Fibroblast of skin of left quadriceps (primary cell): ENCODE results near the gene FHL2.

Experiments
- DNase-seq, 2 experiments: peaks; one replicate each; pipeline ENCODE4 v3.0.0-alpha.2; 2013; ENCODE audit warnings: low read depth in 2 of 2

The FHL2 gene

DNA sequence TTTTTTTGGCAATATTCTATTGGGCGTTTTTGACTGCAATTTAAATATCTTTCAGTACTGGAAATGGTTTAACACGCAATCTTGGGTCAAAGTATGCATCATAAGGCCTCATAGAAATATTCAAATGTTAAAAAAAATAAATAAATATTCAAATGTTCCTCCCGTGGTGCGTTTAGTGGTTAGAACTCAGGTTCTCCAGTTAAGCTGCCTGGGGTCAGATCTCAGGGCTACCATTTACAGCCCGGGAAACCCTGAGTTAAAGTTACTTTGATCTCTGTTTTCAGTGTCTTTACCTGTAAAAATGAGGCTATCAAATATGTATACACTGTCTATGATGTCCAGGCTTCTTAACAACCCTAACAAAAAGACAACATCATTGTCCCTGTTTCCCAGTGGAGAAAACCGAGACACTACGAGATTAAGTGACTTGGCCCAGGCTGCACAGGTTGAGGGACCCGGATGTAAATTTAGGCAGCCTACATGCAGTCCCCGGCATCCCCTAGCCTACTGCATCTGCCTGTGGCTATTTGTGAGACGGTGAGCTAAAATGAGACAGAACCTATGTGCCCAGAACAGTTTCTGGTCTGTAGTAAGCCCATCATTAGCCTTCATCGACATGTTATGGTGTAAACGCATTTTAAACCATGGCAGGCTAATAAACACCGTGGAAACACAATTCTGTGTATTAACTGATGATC lies 1.7 kb downstream of the FHL2 start:
- DNase-seq, result no peak

DNA sequence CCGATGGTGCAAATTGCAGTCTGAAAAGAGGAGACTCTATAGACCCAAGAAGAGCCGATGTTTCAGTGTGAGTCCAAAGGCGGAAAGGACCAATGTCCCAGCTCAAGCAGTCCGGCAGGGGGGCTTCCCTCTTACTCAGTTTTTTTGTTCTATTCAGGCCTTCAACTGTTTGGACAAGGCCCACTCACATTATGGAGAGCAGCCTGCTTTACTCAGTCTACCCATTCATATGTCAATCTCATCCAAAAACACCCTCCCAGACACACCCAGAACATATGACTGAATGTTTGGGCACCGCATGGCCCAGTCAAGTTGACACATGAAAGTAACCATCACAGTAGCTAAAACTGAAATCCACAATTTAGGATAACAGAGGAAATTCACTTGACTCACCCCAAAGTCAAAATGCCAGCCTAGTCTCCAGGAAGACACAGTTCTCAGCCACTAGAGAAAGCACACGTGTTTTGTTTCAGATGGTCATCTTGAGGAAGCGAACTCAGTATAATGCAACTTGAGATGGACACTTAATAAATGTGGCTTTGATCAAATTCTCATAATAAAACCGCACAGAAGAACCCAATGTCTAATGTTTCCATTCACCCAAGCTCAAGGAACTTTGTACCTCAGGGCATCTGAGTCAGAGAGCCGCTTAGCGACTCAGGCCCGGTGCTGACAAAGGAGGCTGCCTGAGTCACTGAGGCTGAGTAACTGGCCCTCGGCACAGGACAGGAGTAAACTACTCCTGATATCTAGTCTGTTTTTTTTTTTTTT lies 2.4 kb downstream of the FHL2 start:
- DNase-seq, result peak; percentile 76 to 78

DNA sequence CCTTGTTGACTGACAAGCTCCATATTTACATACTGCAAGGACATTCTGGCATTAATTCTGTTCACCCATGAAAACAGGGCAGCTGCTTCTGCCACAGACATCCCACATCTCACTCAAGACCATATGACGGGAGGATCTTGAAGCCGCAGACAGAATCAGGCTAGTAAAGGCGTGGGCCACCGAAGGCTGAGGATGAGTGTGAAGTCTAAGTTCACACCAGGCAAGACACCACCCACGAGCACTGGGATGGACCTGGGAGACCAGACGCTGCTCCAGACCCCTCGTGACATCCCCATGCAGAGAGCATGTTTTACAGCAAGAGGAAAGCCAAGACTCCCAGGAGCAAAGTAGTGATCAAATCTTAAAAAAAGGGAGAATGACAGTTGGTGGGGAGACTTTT lies 3.2 kb downstream of the FHL2 start:
- no peak for DNase-seq

DNA sequence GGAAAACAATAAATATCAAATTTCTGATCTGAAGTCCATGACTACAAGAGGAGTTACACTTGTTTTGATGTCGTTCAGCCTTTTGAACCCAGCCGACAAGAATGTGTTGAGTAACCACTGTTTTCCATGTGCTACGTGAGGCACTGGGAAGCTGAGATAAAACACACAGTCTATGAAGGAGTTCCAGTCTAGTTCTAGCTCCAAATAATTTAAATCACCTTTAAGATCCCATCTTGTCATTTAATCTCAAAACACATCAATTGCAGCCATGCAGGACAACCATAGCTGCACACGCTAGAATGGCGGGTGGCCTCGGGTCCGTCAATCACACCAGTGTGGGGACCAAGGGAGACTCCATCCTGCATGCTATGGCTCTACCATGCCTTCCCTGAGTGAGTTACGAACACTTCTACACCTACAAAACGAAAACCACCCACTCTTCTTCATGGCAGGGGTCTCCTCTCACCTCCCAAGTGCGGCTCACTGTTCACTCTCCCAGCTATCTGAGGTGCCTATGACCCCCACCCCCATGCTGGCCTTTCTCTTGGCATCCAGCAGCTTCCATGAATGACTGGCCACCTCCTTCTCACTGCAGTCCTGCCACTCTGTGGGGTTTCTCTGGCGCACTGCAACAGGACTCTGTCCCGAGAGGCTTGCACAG lies 3.8 kb downstream of the FHL2 start:
- no peak for DNase-seq

DNA sequence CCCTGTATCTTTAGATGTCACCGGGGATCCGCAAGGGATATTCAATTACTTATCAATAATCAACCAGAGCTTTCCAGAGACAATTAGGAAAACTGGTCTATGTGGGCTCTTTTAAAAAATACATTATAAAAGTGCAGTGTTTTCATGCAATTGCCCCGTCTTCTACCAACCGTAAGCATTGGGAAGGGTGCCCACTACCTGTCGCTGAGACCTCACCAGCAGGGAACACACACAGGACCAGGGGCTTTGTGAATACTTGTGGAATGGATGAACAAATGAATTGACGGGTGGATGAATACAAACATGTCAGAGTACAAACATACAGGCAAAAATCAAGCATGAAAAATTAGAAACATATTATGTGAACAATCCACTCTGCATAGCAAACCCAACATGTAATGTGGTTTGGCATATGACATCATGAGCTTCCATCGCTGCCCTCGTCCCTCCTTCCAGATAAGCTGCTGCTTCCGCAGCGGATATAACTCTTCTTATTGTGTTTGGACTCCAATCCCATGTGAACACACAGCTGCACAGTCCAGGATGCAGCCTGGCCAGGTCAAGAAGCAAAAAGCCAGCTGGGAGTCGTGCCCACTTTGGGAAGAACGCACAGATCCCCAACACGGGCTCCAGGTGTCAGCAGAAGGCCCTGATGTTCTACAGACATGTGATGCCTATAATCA lies 5.3 kb downstream of the FHL2 start:
- peak; percentile 67 to 70 for DNase-seq

DNA sequence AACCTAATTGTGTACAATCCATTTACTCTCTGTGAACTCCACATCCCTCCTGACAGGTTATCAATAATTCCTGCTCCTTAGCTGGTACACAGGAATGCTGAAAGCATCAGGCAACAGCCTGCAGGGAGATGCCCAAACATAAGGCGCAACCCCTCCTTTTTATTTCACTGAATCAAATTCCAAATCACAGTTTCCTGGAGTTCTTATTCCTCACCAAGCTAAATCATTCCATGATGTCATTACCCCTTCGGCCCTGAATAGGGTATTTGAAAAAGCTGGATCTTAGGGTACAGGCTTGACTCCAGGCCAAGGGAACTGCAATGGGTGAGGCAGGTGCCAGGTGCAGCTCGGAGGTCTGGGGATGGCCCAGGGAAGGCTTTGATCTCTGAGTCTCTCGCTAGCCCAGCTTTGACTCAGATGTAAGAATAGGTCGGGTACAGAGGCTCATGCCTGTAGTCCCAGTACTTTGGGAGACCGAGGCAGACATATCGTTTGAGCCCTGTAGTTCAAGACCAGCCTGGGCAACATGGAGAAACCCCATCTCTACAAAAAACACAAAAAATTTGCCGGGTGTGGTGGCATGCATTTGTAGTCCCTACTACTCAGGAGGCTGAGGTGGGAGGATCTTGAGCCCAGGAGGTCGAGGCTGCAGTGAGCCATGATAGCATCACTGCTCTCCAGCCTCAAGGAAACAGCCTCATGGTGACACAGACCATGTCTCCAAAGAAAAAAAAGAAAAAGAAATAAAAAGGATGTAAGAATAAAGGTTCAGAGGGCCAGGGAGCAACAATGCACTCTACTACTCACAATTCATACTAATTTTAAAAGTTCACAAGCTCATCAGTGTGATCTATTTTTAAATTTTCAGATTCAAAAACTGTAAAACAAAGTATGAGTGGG lies 6.8 kb downstream of the FHL2 start:
- no peak for DNase-seq

DNA sequence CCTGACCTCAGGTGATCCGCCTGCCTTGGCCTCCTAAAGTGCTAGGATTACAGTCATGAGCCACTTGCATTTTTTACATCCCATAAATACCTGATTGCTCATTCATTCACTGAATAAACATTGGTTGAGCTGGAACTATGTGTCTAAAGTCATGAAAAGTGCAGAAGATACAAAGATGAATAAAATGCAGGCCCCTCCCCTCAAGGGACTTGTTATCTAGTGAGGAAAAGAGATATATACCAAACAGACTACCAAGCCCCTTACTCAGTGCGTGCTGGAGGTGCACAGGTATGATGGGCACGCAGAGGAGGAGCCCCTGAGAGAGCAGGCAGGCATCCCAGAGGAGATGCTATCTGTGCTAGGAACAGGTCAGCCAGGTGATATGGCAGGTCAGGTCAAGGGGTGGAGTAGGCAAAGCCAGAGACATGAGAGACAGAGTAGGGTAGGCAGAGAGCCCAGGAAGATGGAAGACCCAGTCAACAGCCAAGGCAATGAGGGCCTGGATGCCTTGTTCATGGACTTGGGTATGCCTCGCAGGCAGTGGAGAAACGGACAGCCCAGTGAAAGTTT lies 7.7 kb downstream of the FHL2 start:
- DNase-seq, result no peak

DNA sequence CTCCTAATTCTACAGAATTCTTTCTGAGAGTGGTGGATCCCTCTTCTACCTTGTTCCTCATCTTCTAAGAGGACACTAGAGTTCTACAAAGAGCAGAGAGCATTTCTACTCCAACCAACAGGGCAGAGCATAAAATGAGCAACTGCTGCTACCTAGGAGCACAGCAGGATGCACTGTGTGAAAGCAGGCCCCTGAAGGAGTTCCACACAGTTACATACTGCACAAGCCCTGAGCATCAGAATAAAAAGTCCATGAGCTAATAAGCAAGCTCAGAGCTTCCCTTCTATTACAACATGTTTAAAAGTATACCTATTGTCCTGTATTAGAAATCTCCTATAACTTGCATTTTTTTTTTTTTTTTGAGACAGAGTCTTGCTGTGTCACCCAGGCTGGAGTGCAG lies 8.4 kb downstream of the FHL2 start:
- DNase-seq, result no peak

DNA sequence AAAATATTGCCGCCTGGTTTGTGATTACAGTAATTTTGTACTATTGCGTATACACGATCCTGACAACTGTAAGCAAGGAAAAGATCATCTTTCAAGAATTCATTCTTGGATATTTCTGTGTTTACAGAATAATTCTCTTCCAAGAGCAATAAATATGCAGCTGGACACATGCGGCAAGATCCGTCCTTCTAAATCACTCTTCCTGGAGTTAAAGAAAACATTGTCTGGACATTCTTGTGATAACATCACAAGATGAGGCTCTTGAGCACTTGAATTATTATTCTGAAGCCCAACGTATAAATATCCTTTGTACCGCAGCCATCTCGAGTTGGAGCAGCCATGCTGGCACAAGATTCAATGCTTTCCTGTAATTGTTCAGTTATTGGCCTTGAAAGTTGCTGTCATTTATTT lies 9.9 kb downstream of the FHL2 start:
- peak; percentile 81 to 83 for DNase-seq

DNA sequence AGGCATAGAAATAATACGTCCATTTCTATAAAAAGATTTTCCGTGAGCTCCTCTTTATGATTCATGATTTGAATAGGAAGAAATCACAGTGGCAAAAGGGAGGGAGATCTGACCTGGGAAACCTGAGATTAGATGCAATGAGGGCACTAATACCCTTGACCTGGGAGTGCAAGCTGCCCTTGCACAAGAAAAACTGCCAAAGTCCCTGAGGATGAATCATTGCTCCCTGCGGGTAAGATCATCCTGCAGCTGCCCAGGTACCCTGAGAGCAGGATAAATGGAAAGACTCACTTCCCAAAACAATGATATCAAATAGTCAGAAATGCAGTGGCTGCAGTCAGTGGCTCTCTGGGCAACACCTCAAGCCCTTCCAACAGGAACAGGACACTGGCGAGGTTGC lies 11.6 kb downstream of the FHL2 start:
- DNase-seq, result no peak

DNA sequence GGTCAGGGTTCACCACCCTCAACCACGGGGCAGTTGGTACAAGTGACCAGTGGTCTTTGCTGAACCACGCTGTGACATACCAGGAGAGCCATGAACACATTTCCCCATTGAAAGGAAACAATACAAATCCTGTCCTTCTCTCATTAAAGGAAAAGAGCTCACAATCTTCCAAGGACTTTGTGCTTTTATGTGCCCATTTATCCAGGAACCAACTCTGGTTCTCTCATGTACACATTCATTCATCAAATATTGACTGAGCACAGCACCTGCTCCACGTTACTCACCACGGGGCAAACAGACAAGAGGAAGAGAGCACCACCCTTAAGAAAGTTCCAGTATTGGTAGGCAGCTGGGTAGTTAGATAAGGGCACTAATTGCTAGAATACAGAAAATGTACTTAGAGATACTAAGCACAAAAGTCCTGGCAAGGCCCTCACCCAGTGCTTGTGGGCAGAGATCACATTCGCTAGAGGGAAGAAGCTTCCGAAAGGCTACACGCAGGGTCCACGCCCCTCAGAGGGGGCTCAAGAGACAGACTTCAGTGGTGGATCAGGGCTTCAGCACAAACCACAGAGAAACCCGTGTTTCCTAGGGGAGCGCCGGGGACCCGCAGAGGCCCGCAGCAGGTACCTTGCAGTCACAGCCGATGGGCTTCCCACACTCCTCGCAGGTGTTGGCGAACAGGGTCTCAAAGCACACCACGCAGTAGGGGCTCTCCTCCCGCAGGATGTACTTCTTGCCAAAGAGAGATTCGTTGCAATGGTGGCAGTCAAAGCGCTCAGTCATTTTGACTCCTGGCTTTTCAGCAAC lies 12.9 kb downstream of the FHL2 start:
- DNase-seq, result no peak

DNA sequence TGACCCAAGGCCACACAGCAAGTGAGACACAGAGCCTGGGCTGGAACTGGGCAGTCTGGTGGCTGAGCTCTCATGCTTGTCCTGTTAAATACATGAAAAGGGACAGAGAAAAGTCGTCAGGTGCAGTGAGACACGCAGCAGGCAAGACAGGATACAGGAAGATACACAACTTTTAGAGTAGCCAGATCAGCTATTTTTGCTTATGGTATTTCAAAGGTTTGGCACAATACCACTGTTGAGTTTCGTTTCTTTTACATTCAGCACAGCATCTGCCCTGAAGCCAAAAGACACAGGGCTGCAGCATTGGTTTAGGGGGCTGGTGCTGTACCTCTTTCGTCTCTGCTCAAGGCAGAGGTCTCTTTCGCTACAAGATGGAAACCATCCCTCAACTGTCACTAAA lies 14.0 kb downstream of the FHL2 start:
- DNase-seq, result no peak

DNA sequence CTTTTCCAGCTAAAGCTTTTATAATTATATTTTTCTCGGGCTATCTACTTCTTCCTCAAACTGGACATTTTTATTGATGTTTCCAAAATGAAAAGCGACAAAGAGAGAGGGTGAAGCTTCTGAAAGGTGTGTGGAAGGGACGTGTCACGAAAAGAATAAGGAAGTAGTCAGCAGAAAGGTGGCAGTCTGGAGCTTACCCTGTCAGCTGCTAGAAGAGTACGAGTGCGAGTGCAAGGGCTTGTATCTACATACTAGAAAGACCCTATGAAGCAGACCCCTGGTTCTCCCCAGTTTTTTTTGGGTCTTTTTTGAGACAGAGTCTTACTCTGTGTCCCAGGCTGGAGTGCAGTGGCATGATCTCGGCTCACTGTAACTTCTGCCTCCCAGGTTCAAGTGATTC lies 14.6 kb downstream of the FHL2 start:
- DNase-seq, result no peak

DNA sequence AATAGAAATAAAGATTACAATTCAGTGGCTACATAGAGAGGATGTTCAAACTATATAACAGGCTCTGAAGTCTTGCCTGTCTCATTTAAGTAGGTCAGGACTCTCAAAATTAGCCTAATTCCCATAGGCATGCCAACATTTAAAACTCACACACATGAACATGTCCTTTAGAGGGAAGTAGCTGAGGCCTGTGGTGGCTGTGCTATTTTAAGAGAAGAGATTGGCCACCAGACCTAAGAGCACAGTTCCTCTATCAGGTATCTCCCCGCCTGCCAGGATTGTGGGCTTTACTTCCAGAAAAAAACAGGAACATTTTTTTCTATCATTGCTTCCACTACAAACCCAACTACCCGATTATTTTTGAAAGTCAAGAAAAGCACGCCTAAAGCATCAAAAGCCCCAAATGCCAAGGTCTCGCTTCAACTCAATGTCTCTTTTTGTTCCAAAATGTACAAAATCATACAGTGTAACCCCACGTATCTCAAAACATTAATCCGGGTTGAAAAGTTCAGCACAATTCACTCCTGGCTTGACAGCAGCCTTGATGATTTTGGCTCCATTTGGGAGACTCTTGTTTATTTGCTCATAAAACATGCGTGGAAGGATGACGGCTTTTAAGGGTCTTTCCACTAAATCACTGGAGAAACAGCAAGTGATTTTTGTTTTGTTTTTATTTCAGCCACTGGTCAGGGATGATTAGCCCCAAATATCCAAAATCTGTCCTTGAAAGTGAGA lies 15.3 kb downstream of the FHL2 start:
- DNase-seq, result no peak

DNA sequence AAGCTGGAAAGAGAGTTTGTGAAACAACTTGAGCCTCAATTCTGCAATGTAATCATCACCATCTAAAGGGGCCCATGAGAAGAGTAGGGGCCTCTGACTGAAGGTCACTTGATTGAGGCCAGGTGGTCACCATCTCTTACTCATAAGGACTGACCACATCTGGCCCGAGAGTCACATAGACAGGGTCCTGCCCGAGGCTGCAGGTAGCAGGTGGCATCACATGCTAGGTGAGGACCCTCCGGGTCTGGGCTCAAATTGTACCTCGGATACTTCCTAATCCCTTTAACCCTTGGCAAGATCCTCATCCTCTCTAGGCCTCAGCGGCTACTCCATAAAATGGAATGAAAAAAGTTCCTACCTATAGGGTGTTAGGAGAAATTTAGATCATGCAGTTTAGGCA lies 16.7 kb downstream of the FHL2 start:
- no peak for DNase-seq

DNA sequence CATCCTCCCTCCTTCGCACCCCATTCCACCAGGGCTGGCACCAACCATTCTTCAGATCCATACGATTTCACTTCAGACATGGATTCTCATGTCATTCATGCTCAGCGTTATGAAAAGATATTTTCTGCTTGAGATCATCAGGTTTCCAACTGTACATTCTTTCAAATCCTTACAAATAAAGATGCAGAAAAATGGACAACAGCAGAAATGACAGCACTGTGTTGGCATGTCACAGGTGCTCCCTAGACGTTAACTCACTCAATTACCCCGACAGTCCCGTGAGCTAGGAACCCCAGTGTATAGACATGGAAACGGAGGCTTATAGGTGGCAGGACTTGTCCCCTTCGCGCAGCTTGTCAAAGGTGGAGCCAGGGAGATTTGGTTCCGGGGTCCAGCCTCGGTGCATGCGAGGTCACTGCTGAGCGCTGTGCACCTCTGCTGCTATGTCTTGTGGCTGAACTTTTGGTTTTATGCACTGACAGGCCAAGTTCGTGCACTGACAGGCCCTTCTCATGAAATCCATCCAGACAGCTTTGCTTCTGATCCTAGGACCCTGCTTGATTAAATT lies 17.7 kb downstream of the FHL2 start:
- DNase-seq, result no peak

DNA sequence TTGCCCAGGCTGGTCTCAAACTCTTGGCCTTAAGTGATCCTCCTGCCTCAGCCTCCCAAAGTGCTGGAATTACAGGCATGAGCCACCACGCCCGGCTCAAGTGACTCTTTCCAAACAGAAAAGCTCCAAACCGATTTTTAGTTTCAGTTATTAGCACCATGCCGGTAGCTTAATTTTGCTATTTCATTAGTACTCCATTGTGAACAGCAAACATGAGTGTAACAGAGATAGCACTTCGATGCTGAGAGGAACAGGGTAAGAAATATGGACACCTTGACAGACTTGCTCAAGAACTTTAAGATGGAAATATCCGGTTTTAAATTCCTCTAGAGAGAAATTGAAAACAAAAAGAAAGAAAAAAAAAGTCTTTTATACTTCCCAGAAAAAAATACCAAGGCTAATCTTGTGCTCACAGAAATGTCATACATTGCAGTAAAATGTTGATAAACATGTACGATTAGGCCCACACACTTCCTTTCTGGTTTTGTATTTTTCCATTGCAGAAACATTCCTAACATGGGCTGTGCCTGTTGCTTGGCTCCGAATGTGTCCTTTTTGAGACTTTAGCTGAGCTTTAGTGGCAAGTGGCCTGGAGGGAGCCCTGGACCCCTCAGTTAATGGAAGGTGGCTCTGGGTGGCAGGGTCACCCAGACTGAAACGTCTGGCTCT lies 18.3 kb downstream of the FHL2 start:
- no peak for DNase-seq

DNA sequence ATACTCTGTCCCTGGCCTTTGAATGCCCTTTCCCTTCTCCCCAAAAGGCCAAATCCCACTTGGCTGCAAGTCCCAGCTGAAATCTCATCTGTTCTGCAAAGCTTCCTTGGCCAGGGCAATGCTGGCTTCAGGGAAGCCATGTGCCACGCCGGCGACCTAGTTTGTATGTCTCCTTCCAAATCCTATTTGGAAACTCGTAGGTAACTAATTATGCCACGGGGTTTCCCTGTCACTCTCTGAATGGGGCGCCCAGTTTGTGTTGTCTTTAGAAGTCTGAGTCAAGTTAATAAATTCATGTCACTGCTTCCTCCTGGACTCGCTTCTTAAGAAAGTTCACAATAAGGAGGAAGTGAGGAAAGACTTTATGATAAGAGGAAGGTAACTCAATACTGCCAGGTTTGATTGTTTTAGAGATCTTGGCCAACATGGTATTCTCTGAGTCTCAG lies 19.1 kb downstream of the FHL2 start:
- DNase-seq, result no peak
